ENCODE measurements around the gene MDN1. TPM values are rescaled to one million over a fixed set of nuclear protein-coding genes. Genes with fewer than 3 reads are reported as not detected.

MDN1 gene
- total RNA-seq, 1 experiment from 2014 or later, result 20.5 TPM

DNA sequence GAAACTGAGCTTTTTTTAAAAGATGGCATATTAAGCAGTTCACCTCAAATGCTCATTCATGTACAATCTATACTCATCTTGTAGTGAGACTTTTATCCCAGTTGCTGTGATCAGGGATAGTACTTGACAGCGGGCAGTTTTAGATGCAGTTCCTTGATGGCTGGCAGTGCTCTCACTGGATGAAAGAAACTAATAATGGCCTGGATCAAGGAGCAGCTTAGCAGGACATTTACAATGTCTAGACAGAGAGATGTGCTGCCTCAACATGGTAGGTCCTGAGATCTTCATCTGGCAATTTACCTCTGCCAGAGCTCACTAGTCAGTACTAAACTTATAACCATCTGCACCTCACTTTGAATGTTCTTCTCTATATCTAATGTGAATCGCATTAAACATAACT, 134.3 kb downstream of the MDN1 start:
- intact Hi-C loops (cut with micrococcal nuclease), result no loop called here
- H4K20me1 ChIP-seq (ENCODE audit: low read length), result no peaks in the 10 kb centered on the region
- no peaks in the 10 kb centered on the region for H3K79me2 ChIP-seq (ENCODE audit: low read length)
- no TSS peak for BruUV-seq (replicated peaks)
- H3F3A ChIP-seq (ENCODE audit: low read length, unreplicated experiment), result no peaks in the 10 kb centered on the region
- no peak overlapping the region for H3K4me3 ChIP-seq (ENCODE audit: low read length)
- ATAC-seq (no peak), DNase-seq (no peak)
- TF ChIP-seq EZH2phosphoT487 (IDR thresholded peaks at IDR 0.05; ENCODE audit: borderline replicate concordance, low read length), result no peak
- TF ChIP-seq, protein P1, sequence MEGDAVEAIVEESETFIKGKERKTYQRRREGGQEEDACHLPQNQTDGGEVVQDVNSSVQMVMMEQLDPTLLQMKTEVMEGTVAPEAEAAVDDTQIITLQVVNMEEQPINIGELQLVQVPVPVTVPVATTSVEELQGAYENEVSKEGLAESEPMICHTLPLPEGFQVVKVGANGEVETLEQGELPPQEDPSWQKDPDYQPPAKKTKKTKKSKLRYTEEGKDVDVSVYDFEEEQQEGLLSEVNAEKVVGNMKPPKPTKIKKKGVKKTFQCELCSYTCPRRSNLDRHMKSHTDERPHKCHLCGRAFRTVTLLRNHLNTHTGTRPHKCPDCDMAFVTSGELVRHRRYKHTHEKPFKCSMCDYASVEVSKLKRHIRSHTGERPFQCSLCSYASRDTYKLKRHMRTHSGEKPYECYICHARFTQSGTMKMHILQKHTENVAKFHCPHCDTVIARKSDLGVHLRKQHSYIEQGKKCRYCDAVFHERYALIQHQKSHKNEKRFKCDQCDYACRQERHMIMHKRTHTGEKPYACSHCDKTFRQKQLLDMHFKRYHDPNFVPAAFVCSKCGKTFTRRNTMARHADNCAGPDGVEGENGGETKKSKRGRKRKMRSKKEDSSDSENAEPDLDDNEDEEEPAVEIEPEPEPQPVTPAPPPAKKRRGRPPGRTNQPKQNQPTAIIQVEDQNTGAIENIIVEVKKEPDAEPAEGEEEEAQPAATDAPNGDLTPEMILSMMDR (conservative IDR thresholded peaks at IDR 0.05; ENCODE audit: low read depth, low read length), result no peak
- H3K9me2 ChIP-seq (replicated peaks; ENCODE audit: low read length), result no peaks in the 10 kb centered on the region
- no peaks in the 10 kb centered on the region for H3K27me3 ChIP-seq (ENCODE audit: low read length)
- H3K4me1 ChIP-seq (ENCODE audit: insufficient read depth, low read length), result no peaks in the 10 kb centered on the region
- ChIA-PET CTCF (no interaction called here), POLR2A (ENCODE audit: unreplicated experiment) (no interaction called here)
- no peak overlapping the region for H3K9ac ChIP-seq (ENCODE audit: low read length)
- no peak overlapping the region for H2AFZ ChIP-seq (ENCODE audit: low read length)
- H3K36me3 ChIP-seq (ENCODE audit: low read depth, low read length), result peaks cover 30% of the 10 kb centered on the region
- H3K4me2 ChIP-seq (ENCODE audit: low read length), result no peak overlapping the region
- H3K9me3 ChIP-seq (ENCODE audit: low read length), result no peaks in the 10 kb centered on the region
- no peak overlapping the region for H3K27ac ChIP-seq (ENCODE audit: low read length)

DNA sequence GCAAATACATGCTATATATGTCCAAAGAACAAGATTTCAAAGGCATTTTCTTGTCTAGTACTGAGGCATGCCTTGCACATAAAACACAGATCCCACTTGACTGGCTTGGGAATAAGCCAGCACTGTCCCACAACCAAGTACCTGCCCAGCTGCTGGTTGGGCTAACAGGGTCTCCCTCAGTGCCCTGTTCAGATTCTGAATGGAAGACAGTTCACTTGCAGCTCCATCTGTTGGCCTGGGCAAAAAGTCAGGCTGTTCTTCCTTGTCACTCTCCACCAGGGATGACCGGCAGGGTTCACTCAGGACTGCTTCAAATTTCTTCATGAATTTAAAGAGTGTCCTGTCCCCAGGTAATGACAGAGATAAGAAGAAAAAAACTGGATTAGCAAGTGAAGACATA, 136.6 kb downstream of the MDN1 start:
- H3K9me3 ChIP-seq (ENCODE audit: low read length), result no peaks in the 10 kb centered on the region
- no TSS peak for BruUV-seq (replicated peaks)
- DNase-seq (no peak), ATAC-seq (no peak)
- no peaks in the 10 kb centered on the region for H3K9me2 ChIP-seq (replicated peaks; ENCODE audit: low read length)
- H3K27ac ChIP-seq (ENCODE audit: low read length), result no peak overlapping the region
- no peaks in the 10 kb centered on the region for H4K20me1 ChIP-seq (ENCODE audit: low read length)
- H3K4me2 ChIP-seq (ENCODE audit: low read length), result no peak overlapping the region
- TF ChIP-seq EZH2 (IDR thresholded peaks at IDR 0.05; ENCODE audit: low read length, unreplicated experiment), result no peak
- TF ChIP-seq, protein P1 (conservative IDR thresholded peaks at IDR 0.05; ENCODE audit: low read depth, low read length), result no peak
- no peak for TF ChIP-seq EZH2phosphoT487 (IDR thresholded peaks at IDR 0.05; ENCODE audit: borderline replicate concordance, low read length)
- H3K36me3 ChIP-seq (ENCODE audit: low read depth, low read length), result peaks cover 26% of the 10 kb centered on the region
- CTCF ChIA-PET, result no interaction called here
- no peaks in the 10 kb centered on the region for H3F3A ChIP-seq (ENCODE audit: low read length, unreplicated experiment)
- no peaks in the 10 kb centered on the region for H3K79me2 ChIP-seq (ENCODE audit: low read length)
- H3K9ac ChIP-seq (ENCODE audit: low read length), result no peak overlapping the region
- H3K4me1 ChIP-seq (ENCODE audit: insufficient read depth, low read length), result no peaks in the 10 kb centered on the region
- H3K27me3 ChIP-seq (ENCODE audit: low read length), result no peaks in the 10 kb centered on the region
- intact Hi-C loops (cut with micrococcal nuclease), result no loop called here
- POLR2A ChIA-PET (ENCODE audit: unreplicated experiment), result no interaction called here
- H3K4me3 ChIP-seq (ENCODE audit: low read length), result no peak overlapping the region
- H2AFZ ChIP-seq (ENCODE audit: low read length), result no peak overlapping the region

DNA sequence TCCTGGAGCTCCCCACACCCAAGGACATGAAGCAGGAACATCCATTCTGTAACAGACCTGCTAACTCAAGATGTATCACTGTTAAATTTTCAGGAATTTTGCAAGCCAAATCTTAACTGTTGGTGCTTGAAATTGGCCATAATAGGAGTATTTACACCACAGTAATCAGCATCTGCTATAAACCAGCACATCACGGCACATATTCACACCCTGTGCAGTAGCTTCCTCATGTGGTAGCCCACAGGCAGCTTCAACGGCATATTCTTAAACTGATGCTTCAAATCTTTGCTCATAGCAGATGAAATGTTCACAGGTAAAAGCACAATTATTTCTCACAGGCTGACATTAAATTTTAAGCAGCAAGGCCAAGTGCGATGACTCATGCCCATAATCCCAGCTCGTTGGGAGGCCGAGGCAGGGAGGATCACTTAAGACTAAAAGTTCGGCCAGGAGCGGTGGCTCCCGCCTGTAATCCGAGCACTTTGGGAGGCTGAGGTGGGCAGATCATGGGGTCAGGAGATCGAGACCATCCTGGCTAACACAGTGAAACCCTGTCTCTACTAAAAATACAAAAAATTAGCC, 137.5 kb downstream of the MDN1 start:
- H3K79me2 ChIP-seq (ENCODE audit: low read length), result no peaks in the 10 kb centered on the region
- no peak overlapping the region for H2AFZ ChIP-seq (ENCODE audit: low read length)
- H3K4me2 ChIP-seq (ENCODE audit: low read length), result no peak overlapping the region
- H3F3A ChIP-seq (ENCODE audit: low read length, unreplicated experiment), result no peaks in the 10 kb centered on the region
- H3K9me3 ChIP-seq (ENCODE audit: low read length), result no peaks in the 10 kb centered on the region
- ChIA-PET POLR2A (ENCODE audit: unreplicated experiment) (interaction anchor here (0.6 kb wide), 1 partner anchor 729 kb away, joined by 3 read pairs; no protein-coding TSS in a partner anchor), CTCF (no interaction called here)
- no TSS peak for BruUV-seq (replicated peaks)
- ATAC-seq (no peak), DNase-seq (no peak)
- no peak overlapping the region for H3K9ac ChIP-seq (ENCODE audit: low read length)
- TF ChIP-seq, protein P1 (conservative IDR thresholded peaks at IDR 0.05; ENCODE audit: low read depth, low read length), result no peak
- TF ChIP-seq EZH2 (IDR thresholded peaks at IDR 0.05; ENCODE audit: low read length, unreplicated experiment) (no peak), EZH2phosphoT487 (IDR thresholded peaks at IDR 0.05; ENCODE audit: borderline replicate concordance, low read length) (no peak)
- intact Hi-C loops (cut with micrococcal nuclease), result no loop called here
- no peaks in the 10 kb centered on the region for H3K27me3 ChIP-seq (ENCODE audit: low read length)
- no peak overlapping the region for H3K4me3 ChIP-seq (ENCODE audit: low read length)
- H3K4me1 ChIP-seq (ENCODE audit: insufficient read depth, low read length), result no peaks in the 10 kb centered on the region
- no peaks in the 10 kb centered on the region for H4K20me1 ChIP-seq (ENCODE audit: low read length)
- no peak overlapping the region for H3K27ac ChIP-seq (ENCODE audit: low read length)
- peaks cover 21% of the 10 kb centered on the region; the same call in 1 of the 2 replicates for H3K36me3 ChIP-seq (ENCODE audit: low read depth, low read length)
- no peaks in the 10 kb centered on the region for H3K9me2 ChIP-seq (replicated peaks; ENCODE audit: low read length)
